Fibroblast of pulmonary artery (primary cell): ENCODE measurements around the gene MAP2K6.

Experiments
- DNase-seq: peaks from one replicate; pipeline ENCODE4 v3.0.0-alpha.2; 2010; ENCODE audit warnings: low read depth
- H3K4me3 ChIP-seq: replicated peaks from 2 replicates; pipeline ENCODE4 v1.5.1; 2011; ENCODE audit warnings: low read depth, mild to moderate bottlenecking, control low read depth, low read length, moderate library complexity
- TF ChIP-seq, protein P1 (sequence below): IDR thresholded peaks from 2 replicates; pipeline ENCODE4 v1.5.1; 2011; ENCODE audit warnings: mild to moderate bottlenecking, control low read depth, low read length, inconsistent platforms; ENCODE audit errors: missing control alignments

MAP2K6 gene

DNA sequence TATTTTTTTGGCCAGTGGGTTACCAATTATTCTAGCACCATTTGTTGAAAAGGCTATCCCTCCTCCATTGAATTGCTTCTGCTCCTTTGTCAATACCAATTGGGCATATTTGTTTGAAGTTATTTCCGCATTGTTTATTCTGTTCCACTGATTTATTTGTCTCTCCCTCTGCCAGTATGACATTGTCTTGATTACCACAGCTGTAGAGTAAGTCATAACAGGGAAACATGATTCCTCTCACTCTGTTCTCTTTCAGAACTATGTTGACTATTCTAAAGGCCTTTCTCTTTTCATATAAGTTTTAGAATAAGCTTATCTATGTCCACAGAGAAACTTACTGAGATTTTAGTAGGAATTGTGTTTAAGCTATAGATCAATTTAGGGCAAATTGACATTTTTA lies 94.3 kb downstream of the MAP2K6 start:
- no peak overlapping the region for H3K4me3 ChIP-seq
- TF ChIP-seq, protein P1, sequence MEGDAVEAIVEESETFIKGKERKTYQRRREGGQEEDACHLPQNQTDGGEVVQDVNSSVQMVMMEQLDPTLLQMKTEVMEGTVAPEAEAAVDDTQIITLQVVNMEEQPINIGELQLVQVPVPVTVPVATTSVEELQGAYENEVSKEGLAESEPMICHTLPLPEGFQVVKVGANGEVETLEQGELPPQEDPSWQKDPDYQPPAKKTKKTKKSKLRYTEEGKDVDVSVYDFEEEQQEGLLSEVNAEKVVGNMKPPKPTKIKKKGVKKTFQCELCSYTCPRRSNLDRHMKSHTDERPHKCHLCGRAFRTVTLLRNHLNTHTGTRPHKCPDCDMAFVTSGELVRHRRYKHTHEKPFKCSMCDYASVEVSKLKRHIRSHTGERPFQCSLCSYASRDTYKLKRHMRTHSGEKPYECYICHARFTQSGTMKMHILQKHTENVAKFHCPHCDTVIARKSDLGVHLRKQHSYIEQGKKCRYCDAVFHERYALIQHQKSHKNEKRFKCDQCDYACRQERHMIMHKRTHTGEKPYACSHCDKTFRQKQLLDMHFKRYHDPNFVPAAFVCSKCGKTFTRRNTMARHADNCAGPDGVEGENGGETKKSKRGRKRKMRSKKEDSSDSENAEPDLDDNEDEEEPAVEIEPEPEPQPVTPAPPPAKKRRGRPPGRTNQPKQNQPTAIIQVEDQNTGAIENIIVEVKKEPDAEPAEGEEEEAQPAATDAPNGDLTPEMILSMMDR, result no peak
- DNase-seq, result no peak

DNA sequence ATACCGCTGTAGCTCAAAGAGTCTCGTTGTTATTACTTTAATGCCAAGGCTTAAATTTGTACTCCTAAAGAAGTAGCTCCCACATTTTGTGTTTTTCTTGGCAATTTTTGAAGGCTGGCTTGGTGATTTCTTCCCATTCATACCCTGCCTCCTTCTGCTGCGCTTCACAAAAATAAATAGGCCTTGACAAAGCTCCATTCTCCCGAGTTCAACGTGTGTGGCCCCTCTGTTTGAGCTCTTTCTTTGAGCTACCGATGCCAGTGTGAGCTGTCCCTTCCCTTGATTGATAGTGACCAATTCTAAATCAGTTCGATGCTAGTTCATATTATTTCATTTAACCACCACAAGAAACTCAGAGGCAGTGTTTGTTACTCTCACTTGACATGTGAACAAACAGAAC lies 96.8 kb downstream of the MAP2K6 start:
- DNase-seq, result no peak
- no peak overlapping the region for H3K4me3 ChIP-seq
- TF ChIP-seq, protein P1, result no peak

DNA sequence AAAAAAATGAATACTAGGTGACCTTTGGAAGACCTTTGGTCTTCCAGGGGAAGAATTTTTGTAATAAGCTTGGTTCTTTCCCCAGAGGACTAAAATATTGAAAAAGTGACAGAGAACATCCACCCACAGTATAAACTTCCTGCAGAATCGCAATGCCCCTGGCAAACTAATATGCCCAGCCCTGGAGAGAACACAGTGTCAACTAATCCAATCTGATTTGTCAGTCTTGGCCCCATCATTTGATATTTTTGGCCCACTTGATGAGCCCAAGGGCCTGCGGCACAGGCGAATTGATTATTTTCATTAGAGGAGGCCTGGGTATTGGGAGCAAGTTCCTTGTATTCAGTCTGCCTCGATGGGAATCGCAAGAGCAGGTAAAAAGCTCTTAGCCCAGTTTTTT lies 98.4 kb downstream of the MAP2K6 start:
- no peak overlapping the region for H3K4me3 ChIP-seq
- TF ChIP-seq, protein P1, result no peak

DNA sequence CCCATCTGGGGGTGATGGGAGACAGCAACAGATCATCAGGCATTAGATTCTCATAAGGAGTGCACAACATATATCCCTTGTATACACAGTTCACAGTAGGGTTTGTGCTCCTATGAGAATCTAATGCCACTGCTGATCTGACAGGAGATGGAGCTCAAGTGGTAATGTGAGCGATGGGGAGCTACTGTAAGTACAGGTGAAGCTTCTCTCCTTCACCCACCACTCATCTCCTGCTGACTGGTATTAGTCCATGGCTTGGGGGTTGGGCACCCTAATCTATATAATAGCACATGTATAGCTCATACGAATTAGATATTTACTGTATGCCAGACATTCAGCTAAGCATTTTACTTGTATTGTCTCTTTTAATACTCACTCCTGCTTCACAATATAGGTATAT lies 101.7 kb downstream of the MAP2K6 start:
- TF ChIP-seq, protein P1, result no peak
- no peak for DNase-seq
- H3K4me3 ChIP-seq, result no peak overlapping the region

More for the DNA sequence above, 98.4 kb downstream of the MAP2K6 start:
- DNase-seq, result no peak

DNA sequence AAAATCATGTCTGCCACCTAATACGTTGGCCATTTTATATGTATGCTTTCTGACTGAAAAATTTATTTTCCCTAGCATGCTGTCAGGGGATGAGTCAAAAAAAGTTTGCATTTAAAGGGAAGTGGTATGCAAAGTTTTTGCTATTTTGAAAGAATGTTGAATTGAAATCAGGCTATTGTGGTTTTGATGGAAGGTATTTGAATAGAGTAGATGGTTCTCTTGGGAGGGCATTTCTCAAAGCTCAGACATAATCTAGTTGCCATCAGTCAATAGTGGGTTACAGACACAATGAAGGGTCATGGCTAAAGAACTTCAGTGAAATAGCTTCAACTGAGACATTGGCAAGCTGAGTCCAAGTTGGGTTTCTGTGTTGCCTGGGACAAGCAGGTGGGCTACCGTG lies 102.4 kb downstream of the MAP2K6 start:
- H3K4me3 ChIP-seq, result no peak overlapping the region
- TF ChIP-seq, protein P1, result no peak
- DNase-seq, result no peak

DNA sequence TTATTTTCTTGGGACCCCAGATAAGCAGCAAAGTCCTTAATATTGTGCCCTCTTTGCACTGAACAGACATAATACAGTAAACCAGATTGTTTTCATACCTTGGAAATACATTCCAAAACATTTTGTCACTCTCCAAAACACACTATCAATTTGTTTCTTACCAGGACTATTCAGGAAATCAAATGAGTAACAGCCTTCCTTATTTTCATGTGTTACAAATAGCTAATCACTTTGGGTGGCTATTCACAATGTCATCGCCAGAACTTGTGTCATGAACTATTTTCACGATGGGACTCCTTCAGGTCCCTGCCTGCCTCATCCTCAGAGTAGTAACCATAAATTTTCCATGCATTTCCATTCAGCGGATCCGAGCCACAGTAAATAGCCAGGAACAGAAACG lies 104.5 kb downstream of the MAP2K6 start:
- TF ChIP-seq, protein P1, result no peak
- no peak for DNase-seq
- no peak overlapping the region for H3K4me3 ChIP-seq

DNA sequence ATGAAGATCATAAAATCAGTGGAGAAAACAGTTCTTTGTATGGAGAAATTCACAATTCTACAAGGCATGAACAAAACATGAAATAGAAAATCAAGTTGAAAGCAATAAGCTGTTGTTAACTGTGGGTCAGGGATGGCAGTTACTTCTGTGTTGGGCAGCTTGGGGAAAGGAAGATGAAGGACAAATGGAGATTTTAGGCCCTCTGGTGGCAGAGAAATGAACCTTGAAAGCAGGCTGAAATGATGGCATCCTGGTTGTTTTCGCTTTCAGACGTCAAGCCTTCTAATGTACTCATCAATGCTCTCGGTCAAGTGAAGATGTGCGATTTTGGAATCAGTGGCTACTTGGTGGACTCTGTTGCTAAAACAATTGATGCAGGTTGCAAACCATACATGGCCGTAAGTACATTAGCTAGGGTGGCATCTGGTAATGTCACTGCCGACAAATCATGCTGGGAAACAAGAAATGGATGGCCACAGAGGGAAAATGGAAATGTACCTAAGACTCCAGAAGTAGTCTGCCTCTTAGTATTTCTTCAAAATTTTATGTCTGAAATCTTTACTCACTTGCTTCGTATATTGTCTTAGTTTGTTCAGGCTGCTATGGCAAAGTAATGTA lies 108.9 kb downstream of the MAP2K6 start:
- H3K4me3 ChIP-seq, result no peak overlapping the region
- DNase-seq, result peak; percentile 74
- TF ChIP-seq, protein P1, result peak; percentile 76
